SK-N-SH treated with all-trans-retinoic acid at 6 μM for 48 hours (cell line): ENCODE measurements around the gene FOXRED1.

Experiments used
- ARNTL ChIP-seq: fragments of 450-650 bp; formaldehyde crosslinking; IDR thresholded peaks from 2 replicates; pipeline ENCODE4 v1.5.0; 2020; ENCODE audit warnings: low read depth, mild to moderate bottlenecking, moderate library complexity, borderline replicate concordance
- RARB ChIP-seq: fragments of 250-450 bp; sonication (Bioruptor Pico); IDR thresholded peaks from 2 replicates; pipeline ENCODE4 v1.8.0; 2021; ENCODE audit warnings: mild to moderate bottlenecking, moderate library complexity
- TCF4 ChIP-seq: fragments of 250-450 bp; sonication (Bioruptor Pico); IDR thresholded peaks from 2 replicates; pipeline ENCODE4 v1.8.0; 2021; ENCODE audit warnings: mild to moderate bottlenecking, moderate library complexity, borderline replicate concordance
- TF ChIP-seq, protein P1 (sequence below): fragments of 250-450 bp; sonication (Bioruptor Pico); IDR thresholded peaks from 2 replicates; pipeline ENCODE4 v1.5.1; 2021; ENCODE audit warnings: mild to moderate bottlenecking, moderate library complexity

DNA sequence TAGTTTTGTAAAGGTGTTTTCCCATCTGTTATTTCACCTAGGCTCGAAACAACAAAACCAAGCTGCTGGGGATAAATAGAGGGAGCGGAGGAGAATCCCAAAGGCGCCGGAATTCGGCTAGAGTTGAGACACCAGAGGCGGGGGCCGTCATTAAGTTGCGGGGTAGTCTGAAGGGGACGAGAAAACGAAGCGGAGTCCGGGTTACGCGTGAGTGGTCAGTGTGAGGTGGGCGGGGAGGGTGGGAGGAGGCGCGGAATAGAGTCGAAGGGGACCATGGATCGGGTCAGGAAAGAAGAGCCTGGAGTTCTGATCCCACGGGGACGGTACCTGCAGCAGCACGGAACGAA lies 620 bp upstream of the FOXRED1 start:
- TF ChIP-seq RARB (CRISPR knock-in tag) (no peak), TCF4 (CRISPR knock-in tag) (no peak), ARNTL (CRISPR knock-in tag) (no peak)
- TF ChIP-seq, protein P1, sequence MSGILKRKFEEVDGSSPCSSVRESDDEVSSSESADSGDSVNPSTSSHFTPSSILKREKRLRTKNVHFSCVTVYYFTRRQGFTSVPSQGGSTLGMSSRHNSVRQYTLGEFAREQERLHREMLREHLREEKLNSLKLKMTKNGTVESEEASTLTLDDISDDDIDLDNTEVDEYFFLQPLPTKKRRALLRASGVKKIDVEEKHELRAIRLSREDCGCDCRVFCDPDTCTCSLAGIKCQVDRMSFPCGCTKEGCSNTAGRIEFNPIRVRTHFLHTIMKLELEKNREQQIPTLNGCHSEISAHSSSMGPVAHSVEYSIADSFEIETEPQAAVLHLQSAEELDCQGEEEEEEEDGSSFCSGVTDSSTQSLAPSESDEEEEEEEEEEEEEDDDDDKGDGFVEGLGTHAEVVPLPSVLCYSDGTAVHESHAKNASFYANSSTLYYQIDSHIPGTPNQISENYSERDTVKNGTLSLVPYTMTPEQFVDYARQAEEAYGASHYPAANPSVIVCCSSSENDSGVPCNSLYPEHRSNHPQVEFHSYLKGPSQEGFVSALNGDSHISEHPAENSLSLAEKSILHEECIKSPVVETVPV (CRISPR knock-in tag) = no peak
